Measurements from ENCODE around the gene APEH. TPM values are rescaled to one million over a fixed set of nuclear protein-coding genes. Genes with fewer than 3 reads are reported as not detected.
A peak's percentile ranks its signal among the peaks of the same experiment; 100 is the strongest.

The APEH gene
- total RNA-seq, 1 donor from 2014 or later = 150 TPM

DNA sequence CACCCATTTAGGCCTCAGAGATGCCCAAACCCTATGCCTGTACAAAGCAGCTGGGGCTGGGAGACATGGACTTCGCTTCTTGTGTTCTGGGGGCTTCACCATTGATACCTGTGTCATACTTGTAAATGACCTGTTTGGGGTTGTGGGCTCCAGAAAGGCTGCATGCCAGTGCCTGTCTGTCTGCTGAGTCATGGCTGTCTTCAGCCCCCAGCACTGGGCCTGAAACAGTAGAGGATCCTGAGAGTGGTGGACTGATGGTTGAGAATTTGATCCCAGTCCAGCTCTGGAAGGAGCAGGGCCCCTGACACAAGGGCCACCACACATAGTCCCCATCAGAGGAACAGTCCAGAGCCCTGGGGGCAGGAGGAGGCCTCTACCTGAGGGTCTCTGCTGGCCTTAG lies 24.6 kb upstream of the APEH start:
- Mint-ChIP-seq H3K27me3 (ENCODE audit: low read depth) (no peaks in the 10 kb centered on the region), H3K36me3 (ENCODE audit: low read depth) (no peaks in the 10 kb centered on the region), H3K4me3 (no peak overlapping the region), H3K4me1 (peaks cover 6% of the 10 kb centered on the region), H3K27ac (ENCODE audit: unreplicated experiment) (no peak overlapping the region), H3K9me3 (no peaks in the 10 kb centered on the region)
- TF ChIP-seq, protein P1, sequence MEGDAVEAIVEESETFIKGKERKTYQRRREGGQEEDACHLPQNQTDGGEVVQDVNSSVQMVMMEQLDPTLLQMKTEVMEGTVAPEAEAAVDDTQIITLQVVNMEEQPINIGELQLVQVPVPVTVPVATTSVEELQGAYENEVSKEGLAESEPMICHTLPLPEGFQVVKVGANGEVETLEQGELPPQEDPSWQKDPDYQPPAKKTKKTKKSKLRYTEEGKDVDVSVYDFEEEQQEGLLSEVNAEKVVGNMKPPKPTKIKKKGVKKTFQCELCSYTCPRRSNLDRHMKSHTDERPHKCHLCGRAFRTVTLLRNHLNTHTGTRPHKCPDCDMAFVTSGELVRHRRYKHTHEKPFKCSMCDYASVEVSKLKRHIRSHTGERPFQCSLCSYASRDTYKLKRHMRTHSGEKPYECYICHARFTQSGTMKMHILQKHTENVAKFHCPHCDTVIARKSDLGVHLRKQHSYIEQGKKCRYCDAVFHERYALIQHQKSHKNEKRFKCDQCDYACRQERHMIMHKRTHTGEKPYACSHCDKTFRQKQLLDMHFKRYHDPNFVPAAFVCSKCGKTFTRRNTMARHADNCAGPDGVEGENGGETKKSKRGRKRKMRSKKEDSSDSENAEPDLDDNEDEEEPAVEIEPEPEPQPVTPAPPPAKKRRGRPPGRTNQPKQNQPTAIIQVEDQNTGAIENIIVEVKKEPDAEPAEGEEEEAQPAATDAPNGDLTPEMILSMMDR (conservative IDR thresholded peaks at IDR 0.05) = no peak
- DNase-seq (ENCODE audit: low read depth, low spot score) = no peak

DNA sequence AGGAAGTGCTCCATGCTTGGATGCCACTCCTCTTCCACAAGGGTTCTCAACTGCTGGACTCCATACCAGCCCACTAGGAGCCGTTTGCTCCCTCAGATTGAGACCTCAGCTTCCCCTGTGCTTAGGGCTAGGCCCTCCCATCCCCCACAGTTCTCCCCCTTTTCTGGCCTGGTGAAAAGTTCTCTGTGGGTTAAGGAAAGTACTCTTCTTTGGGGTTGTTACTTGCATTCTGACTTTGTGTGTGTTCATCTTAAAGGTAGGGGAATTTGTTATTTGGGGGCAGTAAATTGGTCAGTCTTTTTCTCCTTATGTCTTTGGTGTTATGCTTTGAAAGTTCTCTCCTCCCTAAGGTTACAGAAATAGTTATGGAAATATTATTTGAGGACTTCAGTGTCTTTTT lies 24.0 kb upstream of the APEH start:
- Mint-ChIP-seq H3K9me3 (no peaks in the 10 kb centered on the region), H3K36me3 (ENCODE audit: low read depth) (no peaks in the 10 kb centered on the region), H3K27ac (ENCODE audit: unreplicated experiment) (peak overlapping the region; percentile 65), H3K4me3 (no peak overlapping the region), H3K4me1 (peaks cover 6% of the 10 kb centered on the region), H3K27me3 (ENCODE audit: low read depth) (no peaks in the 10 kb centered on the region)
- TF ChIP-seq, protein P1 (conservative IDR thresholded peaks at IDR 0.05) = no peak
- no peak for DNase-seq (ENCODE audit: low read depth, low spot score)

DNA sequence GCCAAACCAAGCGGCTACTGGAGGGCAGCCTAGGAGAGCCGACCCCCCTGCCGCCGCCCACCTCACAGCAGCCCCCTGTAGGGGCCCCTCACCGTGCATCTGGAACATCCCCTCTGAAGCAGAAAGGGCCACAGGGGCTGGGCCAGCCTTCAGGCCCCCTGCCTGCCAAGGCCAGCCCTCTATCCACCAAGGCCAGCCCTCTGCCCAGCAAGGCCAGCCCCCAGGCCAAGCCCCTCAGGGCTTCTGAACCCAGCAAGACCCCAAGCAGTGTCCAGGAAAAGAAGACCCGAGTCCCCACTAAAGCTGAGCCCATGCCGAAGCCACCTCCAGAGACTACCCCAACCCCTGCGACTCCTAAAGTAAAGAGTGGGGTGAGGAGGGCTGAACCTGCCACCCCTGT lies 23.5 kb upstream of the APEH start:
- Mint-ChIP-seq H3K4me1 (peaks cover 6% of the 10 kb centered on the region), H3K27ac (ENCODE audit: unreplicated experiment) (no peak overlapping the region), H3K4me3 (no peak overlapping the region), H3K36me3 (ENCODE audit: low read depth) (no peaks in the 10 kb centered on the region), H3K9me3 (no peaks in the 10 kb centered on the region), H3K27me3 (ENCODE audit: low read depth) (no peaks in the 10 kb centered on the region)
- no peak for DNase-seq (ENCODE audit: low read depth, low spot score)
- TF ChIP-seq, protein P1 (conservative IDR thresholded peaks at IDR 0.05) = no peak

DNA sequence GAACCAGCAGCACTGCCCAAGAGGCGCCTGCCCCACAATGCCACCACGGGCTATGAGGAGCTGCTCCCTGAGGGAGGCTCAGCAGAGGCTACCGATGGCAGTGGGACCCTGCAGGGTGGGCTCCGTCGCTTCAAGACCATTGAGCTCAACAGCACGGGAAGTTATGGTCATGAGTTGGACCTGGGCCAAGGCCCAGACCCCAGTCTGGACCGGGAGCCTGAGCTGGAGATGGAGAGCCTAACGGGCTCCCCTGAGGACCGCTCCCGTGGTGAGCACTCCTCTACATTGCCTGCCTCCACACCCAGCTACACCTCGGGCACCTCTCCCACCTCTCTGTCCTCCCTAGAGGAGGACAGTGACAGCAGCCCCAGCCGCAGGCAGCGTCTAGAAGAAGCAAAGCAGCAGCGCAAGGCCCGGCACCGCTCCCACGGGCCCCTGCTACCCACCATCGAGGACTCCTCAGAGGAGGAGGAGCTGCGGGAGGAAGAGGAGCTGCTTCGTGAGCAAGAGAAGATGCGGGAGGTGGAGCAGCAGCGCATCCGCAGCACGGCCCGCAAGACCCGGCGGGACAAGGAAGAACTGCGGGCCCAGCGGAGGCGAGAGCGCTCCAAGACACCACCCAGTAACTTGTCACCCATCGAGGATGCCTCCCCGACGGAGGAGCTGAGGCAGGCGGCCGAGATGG lies 21.8 kb upstream of the APEH start:
- TF ChIP-seq, protein P1 (conservative IDR thresholded peaks at IDR 0.05) = no peak
- Mint-ChIP-seq H3K4me3 (no peak overlapping the region), H3K27me3 (ENCODE audit: low read depth) (no peaks in the 10 kb centered on the region), H3K4me1 (peaks cover 6% of the 10 kb centered on the region), H3K27ac (ENCODE audit: unreplicated experiment) (no peak overlapping the region), H3K36me3 (ENCODE audit: low read depth) (no peaks in the 10 kb centered on the region), H3K9me3 (no peaks in the 10 kb centered on the region)
- DNase-seq (ENCODE audit: low read depth, low spot score) = no peak

DNA sequence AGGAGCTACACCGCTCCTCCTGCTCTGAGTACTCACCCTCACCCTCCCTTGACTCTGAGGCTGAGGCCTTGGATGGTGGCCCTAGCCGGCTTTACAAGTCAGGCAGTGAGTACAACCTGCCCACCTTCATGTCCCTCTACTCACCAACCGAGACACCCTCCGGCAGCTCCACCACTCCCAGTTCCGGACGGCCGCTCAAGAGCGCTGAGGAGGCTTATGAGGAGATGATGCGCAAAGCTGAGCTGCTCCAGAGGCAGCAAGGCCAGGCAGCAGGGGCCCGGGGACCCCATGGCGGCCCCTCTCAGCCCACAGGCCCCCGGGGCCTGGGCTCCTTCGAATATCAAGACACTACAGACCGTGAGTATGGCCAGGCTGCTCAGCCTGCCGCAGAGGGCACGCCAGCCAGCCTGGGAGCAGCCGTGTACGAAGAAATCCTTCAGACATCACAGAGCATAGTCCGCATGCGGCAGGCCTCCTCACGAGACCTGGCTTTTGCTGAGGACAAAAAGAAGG lies 21.2 kb upstream of the APEH start:
- DNase-seq (ENCODE audit: low read depth, low spot score) = no peak
- Mint-ChIP-seq H3K9me3 (no peaks in the 10 kb centered on the region), H3K27me3 (ENCODE audit: low read depth) (no peaks in the 10 kb centered on the region), H3K4me3 (no peak overlapping the region), H3K36me3 (ENCODE audit: low read depth) (no peaks in the 10 kb centered on the region), H3K27ac (ENCODE audit: unreplicated experiment) (no peak overlapping the region), H3K4me1 (peaks cover 6% of the 10 kb centered on the region)
- TF ChIP-seq, protein P1 (conservative IDR thresholded peaks at IDR 0.05) = no peak

Data from neural crest cell (in vitro differentiated cells).